COR-L47 (cell line): Measurements from ENCODE around the gene RHCE.
A peak's percentile ranks its signal among the peaks of the same experiment; 100 is the strongest.
"Not testable (repeated sequence)": the region's sequence is repeated elsewhere in the genome, so short reads cannot be mapped to it uniquely, and the experiment has no call there.

ENCODE experiments used
- DNase-seq: peaks from one replicate; lab custom pipeline; 2025; lab: John Stamatoyannopoulos, UW

The RHCE gene

GRCh38 chr1:25341746-25342145 is 78.9 kb downstream of the RHCE start:
- no peak for DNase-seq

GRCh38 chr1:25338986-25339385 is 81.6 kb downstream of the RHCE start:
- DNase-seq = no peak

GRCh38 chr1:25338188-25338981 is 82.2 kb downstream of the RHCE start, which contains the start of gene TMEM50A:
TMEM50A (plus strand) TSS chr1:25338334; CDS start chr1:25340487, 2,153 bp downstream.
- peak; percentile 73 for DNase-seq

- not testable (repeated sequence) for DNase-seq
Measured at GRCh38 chr1:25337483-25338187, 83.0 kb downstream of the RHCE start.

- DNase-seq = not testable (repeated sequence)
Measured at GRCh38 chr1:25336922-25337354, 83.7 kb downstream of the RHCE start.

GRCh38 chr1:25329950-25330349 is 90.7 kb downstream of the RHCE start:
- not testable (repeated sequence) for DNase-seq

GRCh38 chr1:25329336-25329735 is 91.3 kb downstream of the RHCE start:
- DNase-seq = not testable (repeated sequence)

- not testable (repeated sequence) for DNase-seq
Measured at GRCh38 chr1:25328791-25329185, 91.8 kb downstream of the RHCE start.

- DNase-seq = not testable (repeated sequence)
Measured at GRCh38 chr1:25327864-25328790, 92.5 kb downstream of the RHCE start.

GRCh38 chr1:25324407-25324806 is 96.2 kb downstream of the RHCE start:
- DNase-seq = not testable (repeated sequence)

- not testable (repeated sequence) for DNase-seq
Measured at GRCh38 chr1:25322127-25322526, 98.5 kb downstream of the RHCE start.

- DNase-seq = not testable (repeated sequence)
Measured at GRCh38 chr1:25320314-25320938, 100.2 kb downstream of the RHCE start.

GRCh38 chr1:25312806-25313470 is 107.7 kb downstream of the RHCE start:
- not testable (repeated sequence) for DNase-seq
